Fibroblast of the aortic adventitia (primary cell): ENCODE results near the gene ARPC2. TPM values are rescaled to one million over a fixed set of nuclear protein-coding genes. Genes with fewer than 3 reads are reported as not detected.

ENCODE experiments used
- DNase-seq: peaks from one replicate; pipeline ENCODE4 v3.0.0-alpha.2; 2010; ENCODE audit warnings: low read depth
- H3K4me3 ChIP-seq: 2 replicates; pipeline ENCODE4 v1.5.1; 2011; ENCODE audit warnings: low read depth, mild to moderate bottlenecking, control low read depth, low read length, moderate library complexity
- total RNA-seq: library from RNA; depleted of rRNA; stranded (reverse); fragments of >200 nt; gene quantifications from 2 replicates; pipeline ENCODE4 v1.2.3, GENCODE V29; 2012; ENCODE audit warnings: low replicate concordance
- TF ChIP-seq, protein P1 (sequence below): IDR thresholded peaks from 2 replicates; pipeline ENCODE4 v1.5.1; 2011; ENCODE audit warnings: mild to moderate bottlenecking, low read length, control low read depth, inconsistent platforms; ENCODE audit not compliant: insufficient read depth

Gene ARPC2
- total RNA-seq, 1 donor: 368 TPM

DNA sequence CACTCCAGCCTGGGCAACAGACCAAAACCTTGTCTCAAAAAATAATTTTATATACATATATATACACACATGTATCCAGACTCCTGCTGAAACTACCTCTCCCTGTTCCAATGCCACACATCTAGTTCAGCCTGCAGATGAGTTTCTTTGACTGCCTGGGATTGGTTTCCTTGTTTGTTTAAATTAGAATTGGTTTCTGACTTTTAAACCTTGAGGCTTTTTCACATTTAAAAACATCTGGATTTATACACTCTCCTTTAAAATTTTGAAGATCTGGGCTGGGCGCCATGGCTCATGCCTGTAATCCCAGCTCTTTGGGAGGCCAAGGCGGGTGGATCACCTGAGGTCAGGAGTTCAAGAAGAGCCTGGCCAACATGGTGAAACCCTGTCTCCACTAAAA, 28.5 kb upstream of the ARPC2 start:
- DNase-seq: no peak
- TF ChIP-seq, protein P1, sequence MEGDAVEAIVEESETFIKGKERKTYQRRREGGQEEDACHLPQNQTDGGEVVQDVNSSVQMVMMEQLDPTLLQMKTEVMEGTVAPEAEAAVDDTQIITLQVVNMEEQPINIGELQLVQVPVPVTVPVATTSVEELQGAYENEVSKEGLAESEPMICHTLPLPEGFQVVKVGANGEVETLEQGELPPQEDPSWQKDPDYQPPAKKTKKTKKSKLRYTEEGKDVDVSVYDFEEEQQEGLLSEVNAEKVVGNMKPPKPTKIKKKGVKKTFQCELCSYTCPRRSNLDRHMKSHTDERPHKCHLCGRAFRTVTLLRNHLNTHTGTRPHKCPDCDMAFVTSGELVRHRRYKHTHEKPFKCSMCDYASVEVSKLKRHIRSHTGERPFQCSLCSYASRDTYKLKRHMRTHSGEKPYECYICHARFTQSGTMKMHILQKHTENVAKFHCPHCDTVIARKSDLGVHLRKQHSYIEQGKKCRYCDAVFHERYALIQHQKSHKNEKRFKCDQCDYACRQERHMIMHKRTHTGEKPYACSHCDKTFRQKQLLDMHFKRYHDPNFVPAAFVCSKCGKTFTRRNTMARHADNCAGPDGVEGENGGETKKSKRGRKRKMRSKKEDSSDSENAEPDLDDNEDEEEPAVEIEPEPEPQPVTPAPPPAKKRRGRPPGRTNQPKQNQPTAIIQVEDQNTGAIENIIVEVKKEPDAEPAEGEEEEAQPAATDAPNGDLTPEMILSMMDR: no peak

DNA sequence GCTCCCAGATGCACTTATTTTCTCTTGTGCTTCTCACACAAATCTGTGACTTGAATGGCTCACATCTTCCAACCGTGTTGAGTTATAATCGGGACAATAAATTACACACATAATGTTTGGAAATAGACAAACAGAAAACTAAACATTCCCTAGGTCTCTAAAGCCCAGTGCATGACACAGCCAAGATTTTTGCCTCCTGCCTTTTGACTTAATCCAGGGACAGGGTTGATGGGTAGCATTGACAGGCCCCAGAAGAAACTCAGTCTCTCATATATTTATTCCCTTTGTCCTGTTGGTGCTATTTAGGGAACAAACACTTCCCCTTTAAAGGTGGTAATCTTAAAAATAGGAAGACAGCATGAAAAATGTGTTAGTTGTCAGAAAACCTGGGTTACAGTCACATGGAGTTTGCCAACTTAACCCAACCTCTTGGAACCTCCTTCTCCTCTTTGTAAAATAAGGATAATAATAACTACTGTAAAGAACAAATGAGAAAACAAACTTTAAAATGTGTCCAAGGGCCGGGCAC, 24.0 kb upstream of the ARPC2 start:
- DNase-seq: no peak
- TF ChIP-seq, protein P1: no peak

More for the DNA sequence above, 28.5 kb upstream of the ARPC2 start:
- no peak overlapping the region for H3K4me3 ChIP-seq

DNA sequence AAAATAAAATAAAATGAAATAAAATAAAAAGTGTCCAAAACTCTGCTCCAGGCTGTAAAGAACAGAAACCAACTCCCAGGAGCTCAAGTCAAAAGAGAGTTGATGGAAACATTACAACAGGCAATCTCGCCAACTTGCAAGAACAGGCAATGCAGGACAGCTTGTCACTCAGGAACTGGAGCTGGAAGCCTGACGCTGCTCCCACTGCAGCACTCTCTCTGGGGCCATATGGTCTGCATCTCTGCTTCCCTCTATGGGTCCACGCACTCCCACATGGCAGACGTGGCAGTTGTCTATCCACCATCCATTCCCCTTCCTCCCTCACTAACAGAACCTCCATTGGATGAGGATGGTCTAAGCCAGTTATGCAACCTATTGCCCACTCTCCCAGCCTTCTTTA, 23.3 kb upstream of the ARPC2 start:
- DNase-seq: no peak
- no peak overlapping the region for H3K4me3 ChIP-seq
- TF ChIP-seq, protein P1: no peak

More for the DNA sequence above, 24.0 kb upstream of the ARPC2 start:
- H3K4me3 ChIP-seq: no peak overlapping the region

DNA sequence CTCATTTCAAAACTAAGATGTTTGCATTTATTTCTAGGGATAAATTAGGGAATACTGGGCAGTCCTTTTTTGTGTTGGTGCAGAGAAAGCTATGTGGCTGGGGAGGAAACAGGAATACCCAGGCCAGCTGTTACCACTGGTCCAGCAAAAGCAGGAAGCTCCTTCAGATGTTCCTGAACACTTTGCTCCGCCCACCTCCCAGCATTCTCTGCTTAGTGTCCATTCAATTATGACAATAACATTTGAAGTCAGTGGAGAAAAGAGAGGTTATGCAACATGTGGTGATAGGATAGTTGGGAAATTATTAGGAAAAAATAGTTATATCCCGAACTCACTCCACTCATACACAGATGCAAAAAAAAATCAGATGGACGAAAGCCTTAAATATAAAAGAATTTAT, 22.1 kb upstream of the ARPC2 start:
- TF ChIP-seq, protein P1: no peak
- no peak overlapping the region for H3K4me3 ChIP-seq
- no peak for DNase-seq

DNA sequence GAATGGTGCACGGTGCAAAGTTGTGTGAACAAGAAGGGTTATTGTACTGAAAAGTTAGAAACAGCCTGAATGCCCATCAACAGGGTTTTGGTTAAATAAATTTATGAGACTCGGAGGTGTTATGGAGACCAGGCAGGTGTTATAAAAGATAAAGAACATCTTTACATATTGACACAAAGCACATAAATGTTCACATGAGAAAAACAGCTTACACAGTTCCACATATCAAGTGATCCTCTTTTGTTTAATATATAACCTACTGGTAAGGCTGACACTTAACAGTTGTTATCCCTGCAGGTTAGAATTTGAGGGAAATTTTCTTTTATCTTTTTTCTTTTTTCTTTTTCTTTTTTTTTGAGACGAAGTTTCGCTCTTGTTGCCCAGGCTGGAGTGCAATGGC, 20.0 kb upstream of the ARPC2 start:
- no peak overlapping the region for H3K4me3 ChIP-seq
- TF ChIP-seq, protein P1: no peak
- DNase-seq: no peak

DNA sequence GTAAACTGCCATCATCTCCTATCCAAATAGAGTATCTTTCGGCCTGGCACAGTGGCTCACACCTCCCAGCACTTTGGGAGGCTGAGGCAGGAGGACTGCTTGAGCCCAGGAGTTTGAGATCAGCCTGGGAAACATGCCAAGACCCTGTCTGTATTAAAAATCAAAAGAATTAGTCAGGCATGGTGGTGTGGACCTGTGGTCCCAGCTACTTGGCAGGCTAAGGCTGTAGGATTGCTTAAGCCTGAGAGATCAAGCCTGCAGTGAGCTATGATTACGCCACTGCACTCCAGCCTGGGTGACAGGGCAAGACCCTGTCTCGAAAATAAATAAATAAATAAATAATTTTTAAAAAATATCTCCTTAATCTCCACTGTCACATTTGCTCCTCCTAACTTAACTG, 14.7 kb upstream of the ARPC2 start:
- H3K4me3 ChIP-seq: no peak overlapping the region
- DNase-seq: peak; percentile 27
- TF ChIP-seq, protein P1: no peak

DNA sequence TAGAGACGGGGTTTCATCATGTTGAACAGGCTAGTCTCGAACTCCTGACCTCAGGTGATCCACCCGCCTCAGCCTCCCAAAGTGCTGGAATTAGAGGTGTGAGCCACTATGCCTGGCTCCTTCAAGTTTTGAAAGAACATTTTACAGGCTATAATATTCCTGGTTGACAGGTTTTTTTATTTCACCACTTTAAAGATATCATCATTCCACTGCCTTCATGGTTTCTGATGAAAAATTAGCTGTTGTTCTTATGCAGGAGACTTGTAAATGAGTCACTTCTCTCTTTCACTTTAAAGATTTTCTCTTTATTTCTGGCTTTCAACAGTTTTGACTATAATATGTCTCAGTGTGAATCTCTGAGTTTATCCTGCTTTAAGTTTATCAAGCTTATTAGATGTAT, 7.9 kb upstream of the ARPC2 start:
- TF ChIP-seq, protein P1: no peak
- no peak for DNase-seq
- H3K4me3 ChIP-seq: no peak overlapping the region
